HepG2 (cell line): Measurements from ENCODE around the gene FOXR1. TPM values are rescaled to one million over a fixed set of nuclear protein-coding genes. Genes with fewer than 3 reads are reported as not detected.

Experiments used
- ATAC-seq: fragments of 200-7000 bp; cut with Tn5 transposase; 3 replicates; pipeline ENCODE4 v1.9.1; 2020; ENCODE audit warnings: mild to moderate bottlenecking, moderate library complexity
- BruUV-seq: library from RNA; stranded (reverse); fragments of 400-500 nt; replicated peaks from 2 replicates; lab custom pipeline; 2021; lab: Mats Ljungman, UMichigan
- CTCF ChIA-PET: fragments of 300-600 bp; formaldehyde crosslinking; extraction: SDS; loops from one replicate; lab custom pipeline; 2021; ENCODE audit warnings: low total read pairs, inconsistent platforms, low intra/inter-chr PET ratio; lab: Yijun Ruan, JAX
- POLR2A ChIA-PET: fragments of 350-600 bp; sonication (Branson Sonifier 250); formaldehyde crosslinking; loops from one replicate; lab custom pipeline; 2020; ENCODE audit warnings: antibody characterized with exemption, inconsistent platforms; lab: Yijun Ruan, JAX
- DNase-seq: peaks from one replicate; pipeline ENCODE4 v3.0.0-alpha.2; 2015; ENCODE audit warnings: low spot score
- FAIRE-seq: peaks from 3 replicates; lab custom pipeline; 2011; peaks lifted over from hg19 to GRCh38; lab: Jason Lieb, UNC
- H2AFZ ChIP-seq: one replicate; pipeline ENCODE4 v1.6.1; 2011; ENCODE audit warnings: low read length, inconsistent platforms
- H3K27ac ChIP-seq: fragments of 300-600 bp; 3 replicates; pipeline ENCODE4 v1.8.0; 2011; ENCODE audit warnings: mixed run types, mild to moderate bottlenecking, mixed read lengths, low read length, inconsistent platforms; ENCODE audit not compliant: insufficient read depth; ENCODE audit errors: extremely low read length
- H3K27me3 ChIP-seq, 2 experiments: fragments of 200-600 bp in 1 of 2; 2 replicates in 1 of 2; 3 replicates in 1 of 2; pipeline versions ENCODE4 v1.6.0 to v1.8.0; 2011; ENCODE audit warnings: low read length in 2 of 2, mild to moderate bottlenecking in 2 of 2, moderate library complexity in 2 of 2, inconsistent platforms in 1 of 2; ENCODE audit not compliant: insufficient read depth in 2 of 2, control insufficient read depth in 1 of 2
- H3K36me3 ChIP-seq, 2 experiments: fragments of 200-600 bp in 1 of 2; replicated peaks in 1 of 2; 2 replicates in 1 of 2; 3 replicates in 1 of 2; pipeline versions ENCODE4 v1.5.1 to v1.8.0; 2011; ENCODE audit warnings: low read length in 2 of 2, inconsistent platforms in 1 of 2; ENCODE audit not compliant: insufficient read depth in 2 of 2, control insufficient read depth in 1 of 2
- H3K4me1 ChIP-seq: 2 replicates; pipeline ENCODE4 v1.5.1; 2012; ENCODE audit warnings: low read length, inconsistent platforms; ENCODE audit not compliant: insufficient read depth
- H3K4me2 ChIP-seq: 2 replicates; pipeline ENCODE4 v1.6.0; 2011; ENCODE audit warnings: low read depth, low read length, inconsistent platforms
- H3K4me3 ChIP-seq, 3 experiments: fragments of 200-600 bp in 1 of 3; sonication (generic), shearing (Covaris generic) in 1 of 3; replicated peaks in 1 of 3; 2 replicates each; pipeline ENCODE4 v1.5.1; 2011 to 2016; ENCODE audit warnings: low read length in 3 of 3, inconsistent platforms in 2 of 3, low read depth in 2 of 3, mild to moderate bottlenecking in 2 of 3, control low read depth in 1 of 3, mixed read lengths in 1 of 3; ENCODE audit not compliant: insufficient read depth in 1 of 3
- H3K79me2 ChIP-seq: one replicate; pipeline ENCODE4 v1.6.1; 2011; ENCODE audit warnings: low read length, inconsistent platforms; ENCODE audit not compliant: insufficient read depth
- H3K9ac ChIP-seq: 2 replicates; pipeline ENCODE4 v1.6.0; 2011; ENCODE audit warnings: mild to moderate bottlenecking, low read depth, low read length, inconsistent platforms; ENCODE audit not compliant: insufficient read depth
- H3K9me3 ChIP-seq: 2 replicates; pipeline ENCODE4 v1.5.1; 2012; ENCODE audit warnings: mild to moderate bottlenecking, low read length
- H4K20me1 ChIP-seq: 2 replicates; pipeline ENCODE4 v1.6.0; 2011; ENCODE audit warnings: inconsistent platforms, mild to moderate bottlenecking, low read length, moderate library complexity; ENCODE audit not compliant: insufficient read depth
- SALL1 ChIP-seq: sonication (generic); formaldehyde crosslinking; IDR thresholded peaks from 2 replicates; pipeline ENCODE4 v1.8.0; 2022; ENCODE audit warnings: mild to moderate bottlenecking, missing genetic modification reagents
- SAP130 ChIP-seq: IDR thresholded peaks from 2 replicates; pipeline ENCODE4 v1.6.1; 2016; ENCODE audit warnings: low read depth
- SNAI1 ChIP-seq: sonication (generic); formaldehyde crosslinking; IDR thresholded peaks from 2 replicates; pipeline ENCODE4 v1.5.0; 2020; ENCODE audit warnings: mild to moderate bottlenecking, missing genetic modification reagents, borderline replicate concordance
- TBP ChIP-seq: sonication (generic); formaldehyde crosslinking; IDR thresholded peaks from 2 replicates; pipeline ENCODE4 v1.5.0; 2020; ENCODE audit warnings: missing genetic modification reagents
- ZNF567 ChIP-seq: sonication (generic); formaldehyde crosslinking; IDR thresholded peaks from 2 replicates; pipeline ENCODE4 v1.8.1; 2023; ENCODE audit warnings: mild to moderate bottlenecking, missing genetic modification reagents, borderline replicate concordance
- WGBS: methylation state at CpG from one replicate; pipeline ENCODE4 v1.1.6; 2017; ENCODE audit warnings: low lambda C conversion rate; 5-methylcytosine and 5-hydroxymethylcytosine counted together
- in situ Hi-C: cut with HindIII; loops from 2 replicates; pipeline ENCODE4 v1.10.0; 2017; ENCODE audit warnings: low pct_unique_long_range_greater_than_20kb; ENCODE audit not compliant: extremely low pct_ligation_motif_present
- intact Hi-C: fragments of 100-400 bp; cut with micrococcal nuclease; formaldehyde crosslinking; loops from one replicate; pipeline ENCODE4 v1.10.0; 2022; ENCODE audit not compliant: unreplicated experiment
- polyA plus RNA-seq, 8 experiments: library from polyadenylated mRNA; depleted of rRNA in 3 of 8; stranded (reverse) in 7 of 8; unstranded in 1 of 8; fragments of >200 nt; fragmentation: Illumina TruSeq in 4 of 8; extraction: Trizol in 4 of 8; gene quantifications; 2 replicates each; pipeline versions ENCODE4 v1.2.1 to v1.2.3, GENCODE V29; 2011 to 2016; ENCODE audit warnings: low read depth in 4 of 8, missing spikeins in 1 of 8, mixed read lengths in 1 of 8; ENCODE audit not compliant: insufficient read depth in 1 of 8
- total RNA-seq, 5 experiments: library from RNA; depleted of rRNA; stranded (reverse); fragments of >200 nt; fragmentation: Illumina TruSeq; extraction: Trizol; gene quantifications; 2 replicates each; pipeline ENCODE4 v1.2.3, GENCODE V29; 2016; ENCODE audit warnings: low read depth in 1 of 5
- TF ChIP-seq, protein P1 (sequence below), 2 experiments: sonication (generic) in 1 of 2; formaldehyde crosslinking in 1 of 2; IDR thresholded peaks; 2 replicates each; pipeline versions ENCODE4 v1.4.0 to v1.6.1; 2018 to 2020; ENCODE audit warnings: missing genetic modification reagents in 2 of 2, borderline replicate concordance in 1 of 2, low read depth in 1 of 2, mild to moderate bottlenecking in 1 of 2, missing biosample characterization in 1 of 2
- TF ChIP-seq, protein P2 (sequence below): sonication (generic); formaldehyde crosslinking; IDR thresholded peaks from 2 replicates; pipeline ENCODE4 v1.4.0; 2020; ENCODE audit warnings: missing genetic modification reagents
- TF ChIP-seq, protein P3 (sequence below): IDR thresholded peaks from 2 replicates; pipeline ENCODE4 v1.6.1; 2016
- TF ChIP-seq, protein P4 (sequence below): sonication (generic); formaldehyde crosslinking; IDR thresholded peaks from 2 replicates; pipeline ENCODE4 v1.4.0; 2020; ENCODE audit warnings: missing genetic modification reagents
- TF ChIP-seq, protein P5 (sequence below): sonication (generic); formaldehyde crosslinking; IDR thresholded peaks from 2 replicates; pipeline ENCODE4 v1.4.0; 2020; ENCODE audit warnings: missing genetic modification reagents, borderline replicate concordance

FOXR1 gene
- total and polyA plus RNA-seq, 2 of the 13 experiments (the other 11 are each of a cell fraction or from before 2014, with no cell fraction given): not detected

DNA sequence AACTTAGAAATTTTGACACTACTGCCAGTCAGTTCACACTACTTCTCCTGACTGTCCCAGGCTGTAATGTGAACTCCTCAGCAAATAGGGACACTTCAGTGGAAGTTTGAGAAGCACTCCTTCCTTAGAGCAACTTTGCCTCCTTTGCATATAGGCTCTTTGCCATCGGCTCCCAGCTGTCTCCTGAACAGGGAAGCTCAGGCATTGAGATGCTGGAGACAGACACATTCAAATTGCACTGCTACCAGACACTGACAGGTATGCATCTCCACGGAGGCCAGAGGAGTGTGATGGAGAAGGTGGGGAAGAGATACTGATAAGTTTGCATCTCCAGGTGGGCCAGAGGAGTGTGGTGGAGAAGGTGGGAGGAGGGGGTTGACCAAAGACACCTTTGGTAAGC is 48.4 kb downstream of the FOXR1 start:
- Histone ChIP-seq H3K9ac (peak overlapping the region; percentile 93; the same call in 1 of the 2 replicates), H3K4me3 (peak overlapping the region; percentile 72 to 99 (median 93)), H3K79me2 (peaks cover 58% of the 10 kb centered on the region), H4K20me1 (peaks cover 22% of the 10 kb centered on the region), H3K27ac (peak overlapping the region; percentile 45), H3K9me3 (no peaks in the 10 kb centered on the region), H3K27me3 (peaks cover 0 to 4% of the 10 kb centered on the region in 2 experiments; a peak in 2 of 5 replicates), H3K4me2 (peak overlapping the region; percentile 91), H3K36me3 (peaks cover 3 to 22% of the 10 kb centered on the region in 2 experiments; a peak in 4 of 5 replicates), H2AFZ (no peak overlapping the region), H3K4me1 (peaks cover 77% of the 10 kb centered on the region)
- in situ Hi-C loops: no loop called here
- no TSS peak for BruUV-seq
- ChIA-PET CTCF (no interaction called here), POLR2A (interaction anchor here (0.9 to 6.9 kb wide), 7 partner anchors 9 to 109 kb away, joined by 3 to 66 read pairs (median 3); partner anchors contain the start of genes CENATAC, HYOU1 and SLC37A4)
- 7% methylated on average over 2 of the region's 2 CpGs for WGBS
- ATAC-seq: no peak
- no peak for DNase-seq
- FAIRE-seq: no peak
- intact Hi-C loops: no loop called here
- TF ChIP-seq, protein P1, sequence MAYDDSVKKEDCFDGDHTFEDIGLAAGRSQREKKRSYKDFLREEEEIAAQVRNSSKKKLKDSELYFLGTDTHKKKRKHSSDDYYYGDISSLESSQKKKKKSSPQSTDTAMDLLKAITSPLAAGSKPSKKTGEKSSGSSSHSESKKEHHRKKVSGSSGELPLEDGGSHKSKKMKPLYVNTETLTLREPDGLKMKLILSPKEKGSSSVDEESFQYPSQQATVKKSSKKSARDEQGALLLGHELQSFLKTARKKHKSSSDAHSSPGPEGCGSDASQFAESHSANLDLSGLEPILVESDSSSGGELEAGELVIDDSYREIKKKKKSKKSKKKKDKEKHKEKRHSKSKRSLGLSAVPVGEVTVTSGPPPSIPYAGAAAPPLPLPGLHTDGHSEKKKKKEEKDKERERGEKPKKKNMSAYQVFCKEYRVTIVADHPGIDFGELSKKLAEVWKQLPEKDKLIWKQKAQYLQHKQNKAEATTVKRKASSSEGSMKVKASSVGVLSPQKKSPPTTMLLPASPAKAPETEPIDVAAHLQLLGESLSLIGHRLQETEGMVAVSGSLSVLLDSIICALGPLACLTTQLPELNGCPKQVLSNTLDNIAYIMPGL (CRISPR knock-in tag; IDR thresholded peaks at IDR 0.05; ENCODE audit: borderline replicate concordance in 1 of 2, low read depth in 1 of 2): no peak
- TF ChIP-seq SALL1 (0 out of 2 replicates have a peak, but pooled peaks have one; percentile 13), TBP (CRISPR knock-in tag) (no peak), SNAI1 (CRISPR knock-in tag) (no peak), SAP130 (CRISPR knock-in tag) (0 out of 2 replicates have a peak, but pooled peaks have one; percentile 17), ZNF567 (CRISPR knock-in tag) (no peak)
- TF ChIP-seq, protein P2, sequence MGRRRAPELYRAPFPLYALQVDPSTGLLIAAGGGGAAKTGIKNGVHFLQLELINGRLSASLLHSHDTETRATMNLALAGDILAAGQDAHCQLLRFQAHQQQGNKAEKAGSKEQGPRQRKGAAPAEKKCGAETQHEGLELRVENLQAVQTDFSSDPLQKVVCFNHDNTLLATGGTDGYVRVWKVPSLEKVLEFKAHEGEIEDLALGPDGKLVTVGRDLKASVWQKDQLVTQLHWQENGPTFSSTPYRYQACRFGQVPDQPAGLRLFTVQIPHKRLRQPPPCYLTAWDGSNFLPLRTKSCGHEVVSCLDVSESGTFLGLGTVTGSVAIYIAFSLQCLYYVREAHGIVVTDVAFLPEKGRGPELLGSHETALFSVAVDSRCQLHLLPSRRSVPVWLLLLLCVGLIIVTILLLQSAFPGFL: no peak
- TF ChIP-seq, protein P3, sequence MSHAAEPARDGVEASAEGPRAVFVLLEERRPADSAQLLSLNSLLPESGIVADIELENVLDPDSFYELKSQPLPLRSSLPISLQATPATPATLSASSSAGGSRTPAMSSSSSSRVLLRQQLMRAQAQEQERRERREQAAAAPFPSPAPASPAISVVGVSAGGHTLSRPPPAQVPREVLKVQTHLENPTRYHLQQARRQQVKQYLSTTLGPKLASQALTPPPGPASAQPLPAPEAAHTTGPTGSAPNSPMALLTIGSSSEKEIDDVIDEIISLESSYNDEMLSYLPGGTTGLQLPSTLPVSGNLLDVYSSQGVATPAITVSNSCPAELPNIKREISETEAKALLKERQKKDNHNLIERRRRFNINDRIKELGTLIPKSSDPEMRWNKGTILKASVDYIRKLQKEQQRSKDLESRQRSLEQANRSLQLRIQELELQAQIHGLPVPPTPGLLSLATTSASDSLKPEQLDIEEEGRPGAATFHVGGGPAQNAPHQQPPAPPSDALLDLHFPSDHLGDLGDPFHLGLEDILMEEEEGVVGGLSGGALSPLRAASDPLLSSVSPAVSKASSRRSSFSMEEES (CRISPR knock-in tag): no peak
- TF ChIP-seq, protein P4, sequence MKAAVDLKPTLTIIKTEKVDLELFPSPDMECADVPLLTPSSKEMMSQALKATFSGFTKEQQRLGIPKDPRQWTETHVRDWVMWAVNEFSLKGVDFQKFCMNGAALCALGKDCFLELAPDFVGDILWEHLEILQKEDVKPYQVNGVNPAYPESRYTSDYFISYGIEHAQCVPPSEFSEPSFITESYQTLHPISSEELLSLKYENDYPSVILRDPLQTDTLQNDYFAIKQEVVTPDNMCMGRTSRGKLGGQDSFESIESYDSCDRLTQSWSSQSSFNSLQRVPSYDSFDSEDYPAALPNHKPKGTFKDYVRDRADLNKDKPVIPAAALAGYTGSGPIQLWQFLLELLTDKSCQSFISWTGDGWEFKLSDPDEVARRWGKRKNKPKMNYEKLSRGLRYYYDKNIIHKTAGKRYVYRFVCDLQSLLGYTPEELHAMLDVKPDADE (CRISPR knock-in tag): no peak
- TF ChIP-seq, protein P5, sequence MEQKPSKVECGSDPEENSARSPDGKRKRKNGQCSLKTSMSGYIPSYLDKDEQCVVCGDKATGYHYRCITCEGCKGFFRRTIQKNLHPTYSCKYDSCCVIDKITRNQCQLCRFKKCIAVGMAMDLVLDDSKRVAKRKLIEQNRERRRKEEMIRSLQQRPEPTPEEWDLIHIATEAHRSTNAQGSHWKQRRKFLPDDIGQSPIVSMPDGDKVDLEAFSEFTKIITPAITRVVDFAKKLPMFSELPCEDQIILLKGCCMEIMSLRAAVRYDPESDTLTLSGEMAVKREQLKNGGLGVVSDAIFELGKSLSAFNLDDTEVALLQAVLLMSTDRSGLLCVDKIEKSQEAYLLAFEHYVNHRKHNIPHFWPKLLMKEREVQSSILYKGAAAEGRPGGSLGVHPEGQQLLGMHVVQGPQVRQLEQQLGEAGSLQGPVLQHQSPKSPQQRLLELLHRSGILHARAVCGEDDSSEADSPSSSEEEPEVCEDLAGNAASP (CRISPR knock-in tag): no peak
